ENCODE data around the gene RBM3.

DNA sequence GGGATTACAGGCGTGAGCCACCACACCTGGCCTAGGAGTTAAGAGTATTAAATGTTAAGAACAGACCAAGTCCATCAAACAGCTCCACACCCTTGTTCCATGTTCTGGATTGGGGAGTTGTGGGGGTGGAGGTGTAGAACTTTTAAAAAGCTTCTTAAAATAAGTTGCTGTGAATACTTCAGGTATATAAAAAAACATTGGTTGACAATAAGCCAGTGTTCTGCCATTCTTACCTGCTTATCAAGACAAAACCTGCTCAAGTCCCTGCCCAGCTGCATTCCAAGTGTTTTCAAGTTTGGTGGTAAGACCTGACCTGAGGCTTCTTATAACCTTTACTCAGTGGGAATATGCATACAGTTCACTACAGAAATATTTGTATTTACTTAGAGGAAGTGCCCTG lies 6.4 kb downstream of the RBM3 start:
- TF ChIP-seq, protein P1, sequence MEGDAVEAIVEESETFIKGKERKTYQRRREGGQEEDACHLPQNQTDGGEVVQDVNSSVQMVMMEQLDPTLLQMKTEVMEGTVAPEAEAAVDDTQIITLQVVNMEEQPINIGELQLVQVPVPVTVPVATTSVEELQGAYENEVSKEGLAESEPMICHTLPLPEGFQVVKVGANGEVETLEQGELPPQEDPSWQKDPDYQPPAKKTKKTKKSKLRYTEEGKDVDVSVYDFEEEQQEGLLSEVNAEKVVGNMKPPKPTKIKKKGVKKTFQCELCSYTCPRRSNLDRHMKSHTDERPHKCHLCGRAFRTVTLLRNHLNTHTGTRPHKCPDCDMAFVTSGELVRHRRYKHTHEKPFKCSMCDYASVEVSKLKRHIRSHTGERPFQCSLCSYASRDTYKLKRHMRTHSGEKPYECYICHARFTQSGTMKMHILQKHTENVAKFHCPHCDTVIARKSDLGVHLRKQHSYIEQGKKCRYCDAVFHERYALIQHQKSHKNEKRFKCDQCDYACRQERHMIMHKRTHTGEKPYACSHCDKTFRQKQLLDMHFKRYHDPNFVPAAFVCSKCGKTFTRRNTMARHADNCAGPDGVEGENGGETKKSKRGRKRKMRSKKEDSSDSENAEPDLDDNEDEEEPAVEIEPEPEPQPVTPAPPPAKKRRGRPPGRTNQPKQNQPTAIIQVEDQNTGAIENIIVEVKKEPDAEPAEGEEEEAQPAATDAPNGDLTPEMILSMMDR (conservative IDR thresholded peaks at IDR 0.05; ENCODE audit: low read length) = no peak
- no peak for TF ChIP-seq EZH2phosphoT487 (IDR thresholded peaks at IDR 0.05; ENCODE audit: borderline replicate concordance, low read depth, low read length)
